Astrocyte of the cerebellum (primary cell): ENCODE measurements around the gene ENTREP1.

ENCODE experiments used
- DNase-seq: peaks from one replicate; pipeline ENCODE4 v3.0.0-alpha.2; 2011; ENCODE audit warnings: low read depth
- H3K4me3 ChIP-seq: 2 replicates; pipeline ENCODE4 v1.5.1; 2011; ENCODE audit warnings: mild to moderate bottlenecking, low read depth, low read length, moderate library complexity
- CTCF ChIP-seq: IDR thresholded peaks from 2 replicates; pipeline ENCODE4 v1.5.1; 2012; ENCODE audit warnings: low read length, low read depth, moderate library complexity, mild to moderate bottlenecking; ENCODE audit errors: missing control alignments
- in situ Hi-C: cut with HindIII; loops from 2 replicates; pipeline ENCODE4 v1.10.0; 2017; ENCODE audit warnings: low sequenced_read_pairs

ENTREP1 gene

DNA sequence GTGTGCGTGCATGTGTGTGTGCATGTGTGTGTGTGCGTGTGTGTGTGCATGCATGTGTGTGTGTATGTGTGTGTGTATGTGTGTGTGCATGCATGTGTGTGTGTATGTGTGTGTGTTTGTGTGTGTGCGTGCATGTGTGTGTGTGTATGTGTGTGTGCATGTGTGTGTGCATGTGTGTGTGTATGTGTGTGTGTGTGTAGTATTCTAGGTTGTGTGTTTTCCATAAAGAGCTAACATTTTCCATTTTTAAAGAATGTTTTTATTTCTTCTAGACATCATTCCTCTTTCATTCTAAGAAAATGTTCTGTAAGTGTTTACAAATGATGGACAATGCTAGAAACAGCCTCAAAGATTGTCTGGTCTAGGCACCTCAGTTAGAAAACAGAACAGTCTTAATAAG, 15.6 kb downstream of the ENTREP1 start:
- TF ChIP-seq CTCF, result no peak
- in situ Hi-C loops, result no loop called here
- H3K4me3 ChIP-seq, result no peak overlapping the region
- no peak for DNase-seq

DNA sequence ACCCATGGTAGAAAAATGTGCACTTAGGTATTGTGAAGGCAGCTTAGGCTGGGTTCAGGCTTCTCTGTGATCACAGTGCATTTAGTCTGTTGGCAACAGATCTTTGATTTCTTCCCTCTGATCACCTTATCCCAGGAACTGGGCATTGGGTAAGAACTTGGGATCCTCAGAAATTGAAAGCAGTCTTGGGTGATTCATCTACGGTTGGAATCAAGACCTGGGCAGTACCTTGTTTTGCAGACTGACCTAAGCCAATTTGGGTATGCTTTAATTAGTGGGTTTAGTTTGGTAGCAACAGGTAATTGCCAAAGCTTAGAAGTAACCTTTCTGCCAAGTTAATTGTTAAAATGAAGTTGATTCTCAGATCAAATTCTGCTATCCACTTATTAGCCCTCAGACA, 17.8 kb downstream of the ENTREP1 start:
- no peak for TF ChIP-seq CTCF

GRCh38 chr9:69344459-69344858, 19.4 kb downstream of the ENTREP1 start:
- no peak overlapping the region for H3K4me3 ChIP-seq
- no peak for TF ChIP-seq CTCF
- no peak for DNase-seq
- in situ Hi-C loops, result no loop called here

More for the DNA sequence above, 17.8 kb downstream of the ENTREP1 start:
- in situ Hi-C loops, result no loop called here
- no peak overlapping the region for H3K4me3 ChIP-seq
- DNase-seq, result no peak

DNA sequence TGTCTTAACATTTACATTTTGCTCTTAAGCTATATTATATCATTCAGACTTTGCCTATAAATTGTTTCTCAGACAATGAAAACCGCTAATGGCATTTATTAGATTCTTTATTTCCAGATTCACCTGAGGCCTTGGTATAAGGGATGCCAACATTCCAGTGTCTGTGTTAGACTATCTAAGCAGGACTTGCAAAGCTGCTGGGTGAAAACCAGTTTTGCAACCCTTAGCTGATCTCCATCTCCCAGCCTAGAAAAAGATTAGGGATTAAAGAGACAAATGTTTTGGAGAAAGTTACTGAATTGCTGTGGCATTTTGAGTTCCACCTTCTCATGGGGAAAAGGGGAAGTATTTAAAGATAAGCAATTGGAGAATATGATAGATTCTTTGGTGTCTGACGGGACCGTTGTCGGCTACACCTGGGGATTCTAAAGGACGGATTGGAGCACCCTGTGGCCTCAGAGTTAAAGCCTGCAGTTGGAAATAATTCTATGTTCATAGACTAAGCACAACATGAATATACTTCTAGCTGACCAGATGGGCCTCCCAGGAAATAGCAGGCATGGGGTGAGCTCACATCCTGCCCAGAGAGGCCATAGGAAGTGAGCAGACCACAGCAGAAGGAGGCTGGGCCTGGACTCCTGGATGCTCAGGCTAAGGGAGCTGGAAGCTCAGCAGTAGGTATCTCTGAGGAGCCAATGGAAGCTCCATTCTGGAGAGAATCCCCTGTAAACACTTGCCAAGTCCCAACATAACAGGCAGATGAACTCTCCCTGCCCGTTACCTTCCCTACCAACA, 21.8 kb downstream of the ENTREP1 start:
- in situ Hi-C loops, result loop anchor here (5.0 kb wide), 1 partner anchor 36 kb away; no protein-coding TSS in a partner anchor
- no peak for DNase-seq
- TF ChIP-seq CTCF, result no peak
- H3K4me3 ChIP-seq, result no peak overlapping the region

DNA sequence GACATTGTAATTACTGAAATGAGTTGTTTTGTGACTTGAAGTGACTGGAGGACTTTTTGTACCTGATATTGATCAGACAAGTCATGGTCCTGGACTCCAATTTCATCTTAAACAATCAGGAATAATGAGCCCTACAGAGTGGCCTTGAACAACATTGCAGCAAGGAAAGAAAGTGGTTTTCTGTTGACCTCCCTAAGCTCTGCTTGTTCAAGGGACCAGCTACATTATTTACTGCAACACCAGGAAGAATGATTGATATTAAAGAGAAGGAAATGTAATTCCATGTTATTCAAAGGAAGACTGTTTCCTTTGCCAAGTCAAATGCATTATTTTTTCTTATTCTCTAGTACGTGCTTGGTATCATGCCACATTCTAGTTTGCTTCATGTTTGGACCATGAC, 22.6 kb downstream of the ENTREP1 start:
- no peak overlapping the region for H3K4me3 ChIP-seq
- no peak for DNase-seq
- TF ChIP-seq CTCF, result no peak
- in situ Hi-C loops, result loop anchor here (5.0 kb wide), 1 partner anchor 35 kb away; no protein-coding TSS in a partner anchor

GRCh38 chr9:69351227-69351626, 26.2 kb downstream of the ENTREP1 start:
- no peak for DNase-seq
- H3K4me3 ChIP-seq, result no peak overlapping the region
- in situ Hi-C loops, result no loop called here
- no peak for TF ChIP-seq CTCF

DNA sequence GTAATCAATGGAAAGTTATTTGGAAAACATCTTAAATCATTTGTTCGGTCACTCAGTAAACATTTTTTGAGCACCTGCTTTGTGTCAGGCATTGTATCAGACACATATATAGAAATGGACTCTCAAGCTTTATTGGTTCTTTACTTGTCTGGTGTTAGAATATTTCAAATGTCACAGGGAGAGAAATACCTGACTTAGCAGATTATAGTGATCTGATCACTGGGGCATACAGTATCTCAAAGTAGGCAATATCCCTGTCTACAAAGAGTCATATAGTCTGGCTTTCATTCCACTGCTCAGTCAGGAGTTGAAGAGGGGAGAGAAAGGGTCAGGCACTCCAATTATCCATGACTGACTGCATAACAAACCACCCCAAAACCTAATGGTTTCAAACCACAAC, 30.2 kb downstream of the ENTREP1 start:
- no peak overlapping the region for H3K4me3 ChIP-seq
- in situ Hi-C loops, result no loop called here
- DNase-seq, result no peak
- TF ChIP-seq CTCF, result no peak
